Nephron progenitor cell (in vitro differentiated cells): Measurements from ENCODE around the gene CFAP65.

Experiments used
- DNase-seq: peaks from one replicate; pipeline ENCODE4 v3.0.0; 2021
- H3K27ac Mint-ChIP-seq: 2 replicates; pipeline ENCODE4 v1.8.0; 2021; ENCODE audit warnings: mild to moderate bottlenecking, moderate library complexity, mixed read lengths
- H3K27me3 Mint-ChIP-seq: 2 replicates; pipeline ENCODE4 v1.8.0; 2021; ENCODE audit warnings: mild to moderate bottlenecking, low read depth, mixed read lengths; ENCODE audit not compliant: poor library complexity
- H3K36me3 Mint-ChIP-seq: 2 replicates; pipeline ENCODE4 v1.8.0; 2021; ENCODE audit warnings: low read depth, mixed read lengths
- H3K4me1 Mint-ChIP-seq: 2 replicates; pipeline ENCODE4 v1.8.0; 2021; ENCODE audit warnings: mixed read lengths
- H3K4me3 Mint-ChIP-seq: 2 replicates; pipeline ENCODE4 v1.8.0; 2021; ENCODE audit warnings: mild to moderate bottlenecking, moderate library complexity, mixed read lengths
- H3K9me3 Mint-ChIP-seq: 2 replicates; pipeline ENCODE4 v1.8.0; 2021; ENCODE audit warnings: mild to moderate bottlenecking, moderate library complexity, mixed read lengths
- TF ChIP-seq, protein P1 (sequence below): fragments of 200-600 bp; sonication (generic); IDR thresholded peaks from 2 replicates; pipeline ENCODE4 v1.5.0; 2021; ENCODE audit warnings: antibody characterized with exemption

CFAP65 gene

DNA sequence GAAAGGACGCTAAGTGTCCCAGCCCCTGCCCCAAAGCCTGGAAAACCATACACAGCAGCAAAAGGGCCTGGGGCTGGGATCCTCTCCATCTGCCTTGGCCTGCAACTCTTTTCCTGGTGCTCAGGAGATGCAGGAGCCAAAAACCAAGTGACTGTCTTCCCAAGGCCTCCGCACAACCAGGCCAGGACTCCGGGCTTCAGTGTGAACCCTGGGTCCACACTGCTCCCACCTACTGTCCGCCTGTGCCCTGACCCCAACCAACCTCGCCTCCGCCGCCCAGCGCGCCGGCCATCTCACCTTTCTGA, 57.4 kb downstream of the CFAP65 start:
- Mint-ChIP-seq H3K36me3 (no peaks in the 10 kb centered on the region), H3K9me3 (no peaks in the 10 kb centered on the region), H3K4me3 (no peak overlapping the region), H3K27ac (no peak overlapping the region), H3K4me1 (peaks cover 11% of the 10 kb centered on the region), H3K27me3 (peaks cover 99% of the 10 kb centered on the region)
- TF ChIP-seq, protein P1, sequence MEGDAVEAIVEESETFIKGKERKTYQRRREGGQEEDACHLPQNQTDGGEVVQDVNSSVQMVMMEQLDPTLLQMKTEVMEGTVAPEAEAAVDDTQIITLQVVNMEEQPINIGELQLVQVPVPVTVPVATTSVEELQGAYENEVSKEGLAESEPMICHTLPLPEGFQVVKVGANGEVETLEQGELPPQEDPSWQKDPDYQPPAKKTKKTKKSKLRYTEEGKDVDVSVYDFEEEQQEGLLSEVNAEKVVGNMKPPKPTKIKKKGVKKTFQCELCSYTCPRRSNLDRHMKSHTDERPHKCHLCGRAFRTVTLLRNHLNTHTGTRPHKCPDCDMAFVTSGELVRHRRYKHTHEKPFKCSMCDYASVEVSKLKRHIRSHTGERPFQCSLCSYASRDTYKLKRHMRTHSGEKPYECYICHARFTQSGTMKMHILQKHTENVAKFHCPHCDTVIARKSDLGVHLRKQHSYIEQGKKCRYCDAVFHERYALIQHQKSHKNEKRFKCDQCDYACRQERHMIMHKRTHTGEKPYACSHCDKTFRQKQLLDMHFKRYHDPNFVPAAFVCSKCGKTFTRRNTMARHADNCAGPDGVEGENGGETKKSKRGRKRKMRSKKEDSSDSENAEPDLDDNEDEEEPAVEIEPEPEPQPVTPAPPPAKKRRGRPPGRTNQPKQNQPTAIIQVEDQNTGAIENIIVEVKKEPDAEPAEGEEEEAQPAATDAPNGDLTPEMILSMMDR: no peak
- DNase-seq: no peak

DNA sequence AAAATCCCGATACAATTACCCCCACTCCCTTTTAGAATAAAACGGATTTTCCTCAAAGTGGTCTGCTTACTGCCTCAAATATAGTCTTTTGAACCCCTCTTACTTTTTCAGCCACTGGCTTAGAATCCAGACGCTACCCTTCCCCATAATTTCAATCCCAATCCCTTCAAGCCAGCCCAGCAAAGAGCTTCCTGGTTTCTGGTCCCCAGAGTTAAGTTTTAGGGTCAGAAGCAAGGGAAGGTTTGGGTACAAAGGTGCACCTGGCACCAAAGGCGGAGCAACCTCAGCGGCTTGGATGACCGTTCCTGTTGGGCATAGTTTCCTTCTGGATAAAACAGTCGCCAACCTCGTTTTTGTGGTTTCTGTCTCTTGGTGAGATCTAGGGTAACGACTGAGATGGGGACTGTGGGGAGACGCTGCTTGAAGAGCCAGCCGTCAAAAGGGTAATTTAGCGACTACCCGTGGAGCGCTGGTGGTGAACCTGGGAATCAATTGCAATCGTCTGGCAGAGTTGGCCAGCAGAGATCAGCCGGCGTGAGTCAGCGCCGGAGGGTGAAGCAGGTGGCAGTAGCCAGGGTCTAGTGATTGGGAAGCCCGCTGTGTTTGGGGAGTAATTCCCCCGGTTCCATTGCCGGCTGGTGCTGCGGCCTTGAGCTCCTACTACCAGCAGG, 57.9 kb downstream of the CFAP65 start:
- H3K4me1 Mint-ChIP-seq: peaks cover 11% of the 10 kb centered on the region
- DNase-seq: no peak
- peaks cover 99% of the 10 kb centered on the region for H3K27me3 Mint-ChIP-seq
- H3K27ac Mint-ChIP-seq: no peak overlapping the region
- TF ChIP-seq, protein P1: no peak
- peak overlapping the region; percentile 30 for H3K4me3 Mint-ChIP-seq
- no peaks in the 10 kb centered on the region for H3K9me3 Mint-ChIP-seq
- H3K36me3 Mint-ChIP-seq: no peaks in the 10 kb centered on the region

DNA sequence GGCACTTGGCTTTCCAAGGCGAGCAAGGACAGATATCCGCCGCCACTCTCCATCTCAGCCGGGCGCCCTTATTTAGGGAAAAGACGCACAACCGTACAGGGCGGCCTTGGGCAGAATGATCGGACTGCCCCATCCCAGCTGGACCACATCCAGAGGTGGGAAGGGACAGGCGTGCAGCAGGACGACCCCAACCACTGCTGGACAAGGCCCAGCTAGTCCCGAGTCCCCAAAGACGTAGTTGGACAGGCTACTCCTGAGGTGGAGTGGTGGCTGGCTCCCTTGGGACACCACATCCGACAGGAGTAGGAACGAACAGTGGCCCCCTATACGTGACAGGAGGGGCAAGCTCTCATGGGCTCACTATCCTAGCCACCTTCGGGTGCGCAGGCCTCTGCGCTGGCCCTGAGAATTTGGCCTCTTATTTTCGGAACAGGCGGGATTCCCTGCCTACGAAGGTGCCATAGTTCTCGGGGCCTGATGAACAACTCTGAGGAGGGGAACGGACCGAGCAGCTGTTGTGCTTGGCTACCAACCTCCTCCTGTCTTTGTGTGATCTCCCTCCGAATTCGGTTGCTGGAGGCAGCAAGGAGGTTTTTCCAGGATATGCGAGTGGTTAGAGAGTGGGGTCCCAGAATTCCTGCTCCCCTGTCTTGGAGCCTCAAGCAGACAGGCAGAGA, 58.6 kb downstream of the CFAP65 start:
- TF ChIP-seq, protein P1: no peak
- Mint-ChIP-seq H3K4me3 (peak overlapping the region; percentile 45), H3K27me3 (peaks cover 99% of the 10 kb centered on the region), H3K27ac (no peak overlapping the region), H3K9me3 (no peaks in the 10 kb centered on the region), H3K4me1 (peaks cover 11% of the 10 kb centered on the region), H3K36me3 (no peaks in the 10 kb centered on the region)
- no peak for DNase-seq

DNA sequence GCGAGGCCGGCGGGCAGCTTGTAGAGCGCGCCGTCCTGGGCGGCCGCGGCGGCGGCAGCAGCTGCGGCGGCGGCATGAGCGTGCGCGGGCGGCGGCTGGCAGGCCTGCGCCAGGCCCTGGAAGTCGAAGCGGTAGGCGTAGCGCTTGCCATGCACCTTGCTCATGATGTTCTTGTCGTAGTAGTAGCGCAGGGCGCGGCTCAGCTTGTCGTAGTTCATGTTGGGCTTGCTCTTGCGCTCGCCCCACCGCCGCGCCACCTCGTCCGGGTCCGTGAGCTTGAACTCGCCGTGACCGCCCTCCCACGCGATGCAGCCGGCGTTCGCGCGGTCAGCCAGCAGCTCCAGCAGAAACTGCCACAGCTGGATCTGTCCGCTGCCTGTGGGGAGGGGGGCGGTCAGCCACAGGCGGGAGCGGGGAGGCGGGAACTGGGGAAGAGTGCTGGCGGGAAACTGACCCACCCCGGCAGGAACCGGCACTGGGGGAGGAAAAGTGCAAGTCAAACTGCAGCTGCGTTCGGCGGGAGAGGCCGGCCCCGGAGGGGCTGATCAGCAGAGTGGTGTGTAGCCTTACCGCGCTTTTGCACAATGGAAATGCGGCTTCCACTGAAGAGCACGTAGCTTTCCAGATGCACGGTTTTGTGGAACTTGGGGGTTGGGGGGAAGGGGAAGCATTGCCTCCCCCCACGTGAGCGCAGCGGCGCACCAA, 59.3 kb downstream of the CFAP65 start:
- DNase-seq: peak; percentile 61
- peaks cover 99% of the 10 kb centered on the region for H3K27me3 Mint-ChIP-seq
- no peaks in the 10 kb centered on the region for H3K36me3 Mint-ChIP-seq
- no peaks in the 10 kb centered on the region for H3K9me3 Mint-ChIP-seq
- H3K4me1 Mint-ChIP-seq: peaks cover 11% of the 10 kb centered on the region
- peak overlapping the region; percentile 45 for H3K4me3 Mint-ChIP-seq
- TF ChIP-seq, protein P1: no peak
- no peak overlapping the region for H3K27ac Mint-ChIP-seq

DNA sequence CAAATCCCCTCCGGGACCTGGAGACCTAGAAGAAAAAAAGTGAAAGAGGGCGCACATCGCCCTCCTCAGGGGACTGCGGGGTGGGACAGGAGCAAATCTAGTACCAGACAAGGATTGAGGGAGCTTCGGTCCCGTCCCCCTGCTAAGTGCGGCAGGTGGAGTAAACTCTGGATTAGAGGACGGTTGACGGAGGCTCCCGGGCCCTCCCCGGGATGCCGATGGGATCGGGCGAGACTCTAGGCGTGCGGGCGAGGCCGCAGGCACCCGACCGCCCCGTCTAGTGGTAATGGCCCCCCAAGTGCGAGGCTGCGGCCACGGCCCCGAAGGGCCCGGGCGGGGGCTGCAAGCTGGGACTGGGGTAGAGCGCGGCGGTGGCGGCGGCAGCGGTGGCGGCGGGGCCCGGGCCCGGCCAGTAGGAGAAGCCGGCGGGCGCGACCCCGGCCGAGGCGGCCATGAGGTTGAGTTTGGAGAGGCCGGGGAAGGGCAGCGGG, 59.9 kb downstream of the CFAP65 start:
- H3K4me3 Mint-ChIP-seq: peak overlapping the region; percentile 67
- no peaks in the 10 kb centered on the region for H3K9me3 Mint-ChIP-seq
- peaks cover 11% of the 10 kb centered on the region for H3K4me1 Mint-ChIP-seq
- TF ChIP-seq, protein P1: no peak
- no peak for DNase-seq
- H3K36me3 Mint-ChIP-seq: no peaks in the 10 kb centered on the region
- H3K27me3 Mint-ChIP-seq: peaks cover 99% of the 10 kb centered on the region
- no peak overlapping the region for H3K27ac Mint-ChIP-seq
